GM12891 (cell line): ENCODE results near the gene TERC.

Experiments used
- POLR2A ChIP-seq: IDR thresholded peaks from 2 replicates; pipeline ENCODE4 v1.6.1; 2011; ENCODE audit warnings: low read depth, low read length, control low read depth
- TAF1 ChIP-seq: IDR thresholded peaks from 2 replicates; pipeline ENCODE4 v1.6.1; 2011; ENCODE audit warnings: low read depth, low read length, control low read depth

GRCh38 chr3:169769287-169770181 lies 4.7 kb upstream of the TERC start, which contains the start of gene ACTRT3:
- TF ChIP-seq POLR2A (peak; percentile 17; the same call in 1 of the 2 replicates), TAF1 (no peak)
